ENCODE results near the gene SPATA7. TPM values are rescaled to one million over a fixed set of nuclear protein-coding genes. Genes with fewer than 3 reads are reported as not detected.

The SPATA7 gene
- 9.6 TPM for total RNA-seq

GRCh38 chr14:88385212-88386101, at the start of gene SPATA7:
Gene SPATA7, plus strand, starts transcription at chr14:88385657. Its CDS starts 162 bp downstream, at chr14:88385819.
- Histone ChIP-seq H3K36me3 (no peaks in the 10 kb centered on the region), H3K4me1 (peaks cover 14% of the 10 kb centered on the region), H3K27me3 (no peaks in the 10 kb centered on the region), H3K4me3 (peak within 1 kb of the TSS; percentile 79 to 94), H3K27ac (peak within 1 kb of the TSS; percentile 79), H3K9me3 (no peaks in the 10 kb centered on the region)
- DNase-seq (ENCODE audit: extremely low spot score in 2 of 2): peak in 1 of 2 donors; percentile 93
- intact Hi-C loops (cut with DNase I): no loop called here
- TF ChIP-seq CTCF (IDR thresholded peaks at IDR 0.05) (no peak), POLR2A (IDR thresholded peaks at IDR 0.05) (peak in 1 of 2 donors; percentile 54), POLR2AphosphoS5 (IDR thresholded peaks at IDR 0.05; ENCODE audit: insufficient read depth in 1 of 2, low read depth in 1 of 2) (peak; percentile 80 to 95)

- no peak overlapping the region for H3K27ac ChIP-seq
- no peaks in the 10 kb centered on the region for H3K36me3 ChIP-seq
- H3K4me3 ChIP-seq: no peak overlapping the region
- intact Hi-C loops (cut with DNase I): no loop called here
- no peak for DNase-seq (ENCODE audit: extremely low spot score in 2 of 2)
- H3K4me1 ChIP-seq: no peaks in the 10 kb centered on the region
- H3K9me3 ChIP-seq: no peaks in the 10 kb centered on the region
- TF ChIP-seq CTCF (IDR thresholded peaks at IDR 0.05) (no peak), POLR2A (IDR thresholded peaks at IDR 0.05) (no peak), POLR2AphosphoS5 (IDR thresholded peaks at IDR 0.05; ENCODE audit: insufficient read depth in 1 of 2, low read depth in 1 of 2) (no peak)
- no peaks in the 10 kb centered on the region for H3K27me3 ChIP-seq
These were observed 45.1 kb upstream of the SPATA7 start for GRCh38 chr14:88340357-88340756.

GRCh38 chr14:88342980-88343379, 42.5 kb upstream of the SPATA7 start:
- DNase-seq (ENCODE audit: extremely low spot score in 2 of 2): no peak
- intact Hi-C loops (cut with DNase I): no loop called here
- Histone ChIP-seq H3K27me3 (no peaks in the 10 kb centered on the region), H3K4me1 (no peaks in the 10 kb centered on the region), H3K36me3 (no peaks in the 10 kb centered on the region), H3K9me3 (no peaks in the 10 kb centered on the region), H3K27ac (no peak overlapping the region), H3K4me3 (no peak overlapping the region)
- no peak for TF ChIP-seq CTCF (IDR thresholded peaks at IDR 0.05)
- no peak for TF ChIP-seq POLR2A (IDR thresholded peaks at IDR 0.05)
- no peak for TF ChIP-seq POLR2AphosphoS5 (IDR thresholded peaks at IDR 0.05; ENCODE audit: insufficient read depth in 1 of 2, low read depth in 1 of 2)

GRCh38 chr14:88346048-88346639, 39.3 kb upstream of the SPATA7 start:
- no peaks in the 10 kb centered on the region for H3K9me3 ChIP-seq
- H3K4me3 ChIP-seq: no peak overlapping the region
- no peaks in the 10 kb centered on the region for H3K27me3 ChIP-seq
- H3K4me1 ChIP-seq: no peaks in the 10 kb centered on the region
- intact Hi-C loops (cut with DNase I): no loop called here
- no peaks in the 10 kb centered on the region for H3K36me3 ChIP-seq
- TF ChIP-seq POLR2A (IDR thresholded peaks at IDR 0.05) (no peak), POLR2AphosphoS5 (IDR thresholded peaks at IDR 0.05; ENCODE audit: insufficient read depth in 1 of 2, low read depth in 1 of 2) (no peak), CTCF (IDR thresholded peaks at IDR 0.05) (no peak)
- no peak for DNase-seq (ENCODE audit: extremely low spot score in 2 of 2)
- no peak overlapping the region for H3K27ac ChIP-seq

GRCh38 chr14:88348546-88348945, 36.9 kb upstream of the SPATA7 start:
- intact Hi-C loops (cut with DNase I): no loop called here
- Histone ChIP-seq H3K27ac (no peak overlapping the region), H3K27me3 (no peaks in the 10 kb centered on the region), H3K36me3 (no peaks in the 10 kb centered on the region), H3K4me1 (no peaks in the 10 kb centered on the region), H3K4me3 (no peak overlapping the region), H3K9me3 (no peaks in the 10 kb centered on the region)
- TF ChIP-seq POLR2A (IDR thresholded peaks at IDR 0.05) (no peak), CTCF (IDR thresholded peaks at IDR 0.05) (no peak), POLR2AphosphoS5 (IDR thresholded peaks at IDR 0.05; ENCODE audit: insufficient read depth in 1 of 2, low read depth in 1 of 2) (no peak)
- no peak for DNase-seq (ENCODE audit: extremely low spot score in 2 of 2)
